Inflammatory macrophage treated with lipopolysaccharide for 4 hours (primary cell): ENCODE results near the gene TFR2.

Experiments used
- DNase-seq: peaks from one replicate; pipeline ENCODE4 v3.0.0-alpha.2; 2020

Gene TFR2

DNA sequence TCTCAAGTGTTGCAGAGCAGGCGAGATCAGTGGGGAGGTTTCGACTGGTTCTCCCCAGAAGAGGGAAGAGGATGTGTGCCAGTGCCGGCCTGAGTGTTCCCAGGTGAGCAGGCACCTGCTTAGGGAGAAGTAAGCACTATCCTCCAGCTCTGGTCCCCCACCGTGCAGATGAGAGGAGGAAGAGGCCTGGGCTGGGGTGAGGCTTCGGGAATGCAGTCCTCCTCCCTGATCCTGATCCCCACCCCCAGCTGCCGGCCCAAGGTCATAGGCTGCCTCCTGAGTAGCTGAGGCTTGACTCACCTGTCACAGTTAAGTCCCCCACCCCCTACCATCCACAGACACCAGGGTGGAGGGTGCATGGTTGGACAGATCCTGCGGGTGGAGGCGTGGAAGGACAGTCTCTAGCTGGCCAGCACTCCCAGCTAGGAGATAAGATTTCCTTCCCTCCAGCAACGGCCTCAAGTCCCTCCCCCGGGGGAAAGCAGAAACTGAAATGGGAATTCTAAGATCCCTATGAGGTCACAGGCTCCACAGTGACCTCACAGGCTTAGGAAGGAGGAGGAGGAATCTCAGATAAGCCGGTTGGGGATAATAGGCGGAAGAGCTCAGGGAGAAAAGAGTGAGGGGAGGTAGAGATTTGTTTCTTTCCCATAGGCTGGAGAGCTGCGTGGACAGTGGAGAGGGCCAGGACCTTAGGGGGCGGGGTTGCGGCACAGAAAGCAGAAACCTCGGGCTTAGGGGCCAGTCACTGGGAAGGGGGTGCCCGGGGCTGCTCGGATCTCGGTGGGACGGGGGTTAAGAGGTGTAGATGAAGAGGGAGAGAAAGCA lies 56.5 kb downstream of the TFR2 start:
- peak; percentile 77 for DNase-seq

GRCh38 chr7:100584054-100584682 lies 57.2 kb downstream of the TFR2 start:
- peak; percentile 67 for DNase-seq

- DNase-seq: peak; percentile 82
Measured at GRCh38 chr7:100583132-100584053, 58.0 kb downstream of the TFR2 start.

- no peak for DNase-seq
Measured at GRCh38 chr7:100582650-100583049, 58.7 kb downstream of the TFR2 start.

- no peak for DNase-seq
Measured at GRCh38 chr7:100582041-100582579, 59.2 kb downstream of the TFR2 start.

DNA sequence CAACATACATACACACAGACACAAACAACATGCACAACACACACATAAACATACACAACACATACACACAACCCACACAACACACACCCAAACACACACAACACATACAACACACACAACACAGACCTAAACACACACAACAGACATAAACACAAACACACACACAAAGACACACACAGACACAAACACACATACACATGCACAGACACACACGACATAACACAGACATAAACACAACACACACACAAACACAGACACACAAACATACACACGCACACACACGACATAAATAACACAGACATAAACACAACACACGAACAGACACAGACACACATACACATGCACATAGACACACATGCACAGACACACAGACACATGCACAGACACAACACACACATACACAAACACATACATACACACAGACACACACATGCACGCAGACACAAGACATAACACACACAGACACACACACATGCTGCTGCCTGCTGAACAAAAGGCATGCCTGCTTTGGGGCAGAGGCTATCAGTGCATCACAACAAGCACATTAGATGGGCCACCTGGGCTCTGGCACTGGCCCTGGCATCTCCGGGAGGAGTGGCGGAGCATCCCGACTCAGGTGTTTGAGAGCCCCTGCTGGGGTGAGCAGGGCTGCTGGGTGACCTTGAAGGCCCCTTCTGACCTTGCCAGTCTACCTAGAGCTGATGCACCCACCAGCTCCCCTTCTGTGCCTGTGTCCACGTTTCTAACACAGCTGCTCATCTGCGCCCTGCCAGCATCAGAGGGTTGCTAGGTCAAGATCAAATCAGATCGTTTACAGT lies 60.7 kb downstream of the TFR2 start:
- DNase-seq: no peak

- DNase-seq: no peak
Measured at GRCh38 chr7:100578246-100579183, 62.8 kb downstream of the TFR2 start.

DNA sequence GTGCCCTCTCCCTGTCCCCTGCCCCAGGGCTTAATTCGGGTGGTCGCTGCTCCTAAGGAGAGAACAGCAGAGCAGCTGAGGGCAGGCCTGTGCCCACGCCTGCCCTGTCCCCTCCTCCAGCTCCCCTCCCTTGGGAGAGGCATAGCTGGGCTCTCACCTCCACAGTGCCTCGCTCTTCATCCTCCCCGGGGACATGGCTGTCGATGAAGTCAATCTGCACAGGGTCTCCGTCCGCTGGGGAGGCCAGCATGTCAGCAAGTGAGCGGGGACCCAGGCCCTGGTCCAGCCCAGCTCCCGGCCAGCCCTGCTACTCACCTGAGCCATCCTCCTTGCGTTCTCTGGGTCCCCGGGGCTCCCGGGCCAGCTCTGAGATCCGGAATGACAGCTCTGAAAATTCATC lies 63.8 kb downstream of the TFR2 start:
- DNase-seq: no peak

GRCh38 chr7:100577103-100577502 lies 64.2 kb downstream of the TFR2 start:
- DNase-seq: no peak

- DNase-seq: no peak
Measured at GRCh38 chr7:100576384-100576993, 64.9 kb downstream of the TFR2 start.

GRCh38 chr7:100575746-100576383 lies 65.5 kb downstream of the TFR2 start:
- DNase-seq: no peak

DNA sequence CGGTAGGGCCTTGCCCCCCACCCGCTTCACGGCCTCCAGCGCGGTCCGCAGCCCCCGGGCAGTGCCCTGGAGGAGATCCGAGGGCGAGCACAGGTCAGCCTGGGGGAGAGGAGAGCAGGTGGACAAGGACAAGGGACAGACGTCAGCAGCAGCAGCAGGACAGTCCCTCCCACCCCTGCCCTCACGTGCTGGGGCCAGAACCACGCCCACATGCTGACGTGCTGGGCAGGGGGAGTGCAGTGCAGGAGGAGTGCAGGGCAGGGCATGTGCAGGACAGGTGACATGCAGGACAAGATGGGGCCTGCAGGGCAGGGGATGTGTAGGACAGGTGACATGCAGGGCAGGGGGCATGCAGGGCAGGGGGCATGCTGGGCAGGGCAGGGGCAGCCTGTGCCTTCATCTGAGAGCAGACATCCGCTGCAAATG lies 66.1 kb downstream of the TFR2 start:
- DNase-seq: no peak

- DNase-seq: no peak
Measured at GRCh38 chr7:100574362-100575205, 66.8 kb downstream of the TFR2 start.

- no peak for DNase-seq
Measured at GRCh38 chr7:100573691-100574361, 67.5 kb downstream of the TFR2 start, which contains the start of gene SAP25. Gene SAP25, minus strand, starts transcription at chr7:100573900. Its CDS starts 158 bp downstream, at chr7:100573742.

DNA sequence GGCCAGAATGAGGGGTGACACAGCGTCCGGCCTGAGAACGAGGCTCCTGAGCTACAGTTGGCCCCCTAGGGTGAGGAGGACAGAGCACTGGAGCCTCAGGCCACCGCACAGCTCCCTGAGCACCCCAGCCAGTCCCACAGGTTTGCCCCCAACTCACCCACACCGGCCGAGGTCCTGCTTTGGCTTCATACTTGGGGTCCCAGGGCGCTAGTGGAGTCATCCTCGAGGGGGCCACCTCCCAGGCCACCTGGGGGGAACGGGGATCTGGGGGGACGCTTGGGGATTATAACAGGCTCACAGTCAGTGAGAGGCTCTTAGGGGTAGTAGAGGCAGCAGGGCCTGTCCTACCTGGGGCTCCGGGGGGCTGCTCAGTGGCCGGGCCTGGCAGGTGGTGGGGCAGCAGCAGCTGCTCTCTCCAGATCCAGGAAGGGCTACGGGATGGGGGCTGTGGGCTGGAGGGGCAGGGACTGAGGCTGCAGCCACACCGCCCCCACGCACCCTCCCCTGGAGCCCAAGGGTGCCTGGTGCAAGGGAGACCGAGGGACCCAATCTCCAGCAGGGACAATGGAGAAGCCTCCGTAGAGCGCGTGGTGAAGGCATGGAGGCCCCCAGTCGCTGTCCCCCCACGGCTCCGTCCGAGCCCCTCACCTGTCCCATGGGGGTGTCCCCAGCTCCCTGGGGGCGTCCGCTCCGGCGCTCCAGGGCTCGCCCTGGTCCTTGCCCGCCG lies 68.2 kb downstream of the TFR2 start:
- DNase-seq: no peak

DNA sequence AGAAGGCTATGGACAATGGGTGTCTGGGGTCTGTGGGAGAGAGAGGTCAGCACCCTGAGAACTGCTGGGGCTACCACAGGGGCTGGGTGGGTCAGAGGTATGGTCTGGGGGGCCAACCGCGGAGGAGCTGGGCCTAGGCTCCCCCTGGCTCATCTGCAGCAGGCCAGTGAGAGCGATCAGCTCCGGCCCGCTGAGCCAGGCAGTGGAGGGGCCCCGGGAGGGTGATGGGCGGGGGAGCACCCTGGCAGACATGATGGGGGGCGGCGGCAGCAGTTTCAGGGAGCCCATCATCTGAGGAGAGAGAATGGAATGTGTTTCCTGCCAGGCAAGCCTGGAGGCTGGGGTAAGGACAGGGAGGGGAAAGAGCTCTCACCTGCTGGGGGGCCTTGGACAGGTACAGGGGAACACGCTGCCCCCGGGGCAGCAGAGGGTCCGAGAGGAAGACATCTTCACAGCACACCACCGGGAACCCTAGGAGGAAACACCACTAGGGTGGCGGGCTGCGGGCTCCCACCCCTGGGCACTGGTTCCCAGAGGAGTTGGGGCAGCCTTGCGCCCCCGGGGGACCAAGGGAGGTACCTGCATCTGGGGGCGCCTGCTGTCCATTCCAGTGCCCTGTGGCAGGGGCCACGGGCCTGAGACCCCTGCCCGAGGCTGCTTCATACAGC lies 68.9 kb downstream of the TFR2 start:
- DNase-seq: no peak

DNA sequence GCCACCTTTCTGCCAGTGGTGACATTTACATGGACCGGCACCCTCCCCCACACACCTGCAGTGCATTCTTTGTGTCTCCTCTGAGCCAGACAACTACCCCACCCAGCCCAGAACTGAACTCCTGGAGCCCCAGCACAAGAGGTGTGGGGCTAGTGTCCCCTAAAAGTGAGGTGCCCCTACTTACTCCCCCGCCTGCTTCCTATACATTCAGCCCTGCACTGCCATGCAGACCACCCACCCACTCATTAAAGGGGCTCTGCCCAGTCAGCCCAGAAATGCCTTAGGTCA lies 69.6 kb downstream of the TFR2 start:
- no peak for DNase-seq
